ENCODE measurements around the gene HNRNPUL1.

HNRNPUL1 gene

GRCh38 chr19:41355035-41355434 is 90.9 kb downstream of the HNRNPUL1 start:
- no peak for DNase-seq

GRCh38 chr19:41355802-41356201 is 91.6 kb downstream of the HNRNPUL1 start:
- DNase-seq, result no peak

GRCh38 chr19:41356984-41357739 is 93.0 kb downstream of the HNRNPUL1 start:
- peak; percentile 44 to 45 for DNase-seq
